Liver (tissue), 3 donors: ENCODE data around the gene NAV2.

Experiments used
- CTCF ChIP-seq: fragments of 150-350 bp; IDR thresholded peaks from 2 replicates; pipeline ENCODE4 v1.5.1; 2017; ENCODE audit warnings: improper control_type of control experiment, low read depth, low read length; ENCODE audit not compliant: missing input control
- JUND ChIP-seq, 2 donors: IDR thresholded peaks; 2 replicates each; pipeline ENCODE4 v1.6.1; 2016; ENCODE audit warnings: antibody characterized with exemption in 2 of 2
- donor health status: healthy.
- donor health status: healthy.

GRCh38 chr11:19879307-19880087, 166.9 kb downstream of the NAV2 start:
- TF ChIP-seq JUND (IDR thresholded peaks at IDR 0.05), result no peak
- no peak for TF ChIP-seq CTCF
